Measurements from ENCODE around the gene CLBA1. TPM values are rescaled to one million over a fixed set of nuclear protein-coding genes. Genes with fewer than 3 reads are reported as not detected.
A peak's percentile ranks its signal among the peaks of the same experiment; 100 is the strongest.

Gene CLBA1
- total and polyA plus RNA-seq, 2 donors (not counting 1 experiment from before 2014, with no cell fraction given) = 0.63 to 5.5 TPM

GRCh38 chr14:104977681-104978653 is 7.6 kb upstream of the CLBA1 start, which contains the start of gene AHNAK2:
Gene AHNAK2, minus strand, starts transcription at chr14:104978374. Its CDS starts 137 bp downstream, at chr14:104978237.
- Histone ChIP-seq H3K9ac (ENCODE audit: low read length) (no peak within 1 kb of the TSS), H3K27ac (ENCODE audit: low read length in 2 of 2) (no peak within 1 kb of the TSS), H3K36me3 (replicated peaks in 1 of 2; ENCODE audit: control extremely low read depth in 1 of 2, control insufficient read depth in 1 of 2, extremely low read depth in 1 of 2, insufficient read depth in 2 of 2, low read length in 1 of 2) (no peaks in the 10 kb centered on the region), H3K9me3 (ENCODE audit: control extremely low read depth in 1 of 3, control insufficient read depth in 2 of 3, insufficient read depth in 1 of 3, low read length in 2 of 3) (peaks cover 0 to 11% (median 0%) of the 10 kb centered on the region in 3 donors), H3K4me3 (ENCODE audit: control extremely low read depth in 1 of 5, extremely low read depth in 1 of 5, insufficient read depth in 1 of 5, low read depth in 2 of 5, low read length in 4 of 5) (peak within 1 kb of the TSS in 3 of 5 experiments; percentile 20 to 54 (median 25)), H2AFZ (ENCODE audit: insufficient read depth, low read depth, low read length, poor library complexity, severe bottlenecking) (peak within 1 kb of the TSS; percentile 22), H3K4me2 (replicated peaks; ENCODE audit: low read depth, low read length, poor library complexity, severe bottlenecking) (peak within 1 kb of the TSS; percentile 89), H3K4me1 (ENCODE audit: control insufficient read depth in 2 of 2, insufficient read depth in 2 of 2, low read length in 2 of 2) (peaks cover 20 to 24% of the 10 kb centered on the region in 2 donors), H4K20me1 (ENCODE audit: control insufficient read depth, insufficient read depth, low read length, poor library complexity, severe bottlenecking) (peaks cover 9% of the 10 kb centered on the region), H3K79me2 (ENCODE audit: control insufficient read depth, insufficient read depth, low read length) (no peaks in the 10 kb centered on the region), H3K27me3 (replicated peaks in 1 of 4; ENCODE audit: control extremely low read depth in 1 of 4, control insufficient read depth in 3 of 4, insufficient read depth in 4 of 4, low read length in 3 of 4) (peaks cover 0 to 32% (median 15%) of the 10 kb centered on the region in 4 experiments)
- POLR2A ChIA-PET = no interaction called here
- TF ChIP-seq CTCF (IDR thresholded peaks at IDR 0.05) = no peak
- no peak for TF ChIP-seq EZH2 (IDR thresholded peaks at IDR 0.05; ENCODE audit: borderline replicate concordance, insufficient read depth, low read depth, low read length, poor library complexity, severe bottlenecking)
- Mint-ChIP-seq H3K27ac (peak within 1 kb of the TSS; percentile 15), H3K4me3 (peak within 1 kb of the TSS; percentile 84), H3K27me3 (peaks cover 29% of the 10 kb centered on the region), H3K4me1 (peaks cover 12% of the 10 kb centered on the region), H3K9me3 (ENCODE audit: insufficient read depth) (no peaks in the 10 kb centered on the region)
- intact Hi-C loops (cut with micrococcal nuclease) = loop anchor here (2.0 kb wide), 3 partner anchors 43 to 113 kb away; partner anchors contain the start of gene CDCA4
- WGBS (ENCODE audit: insufficient coverage) = 4% methylated on average over 111 of the region's 111 CpGs
- ATAC-seq (ENCODE audit: low read depth) (peak; percentile 69), DNase-seq (peak; percentile 55)
- CTCF ChIA-PET = interaction anchor here (6.7 kb wide), 1 partner anchor 67 kb away, joined by 132 read pairs; no protein-coding TSS in a partner anchor

Data from B cell (primary cell).